Fibroblast of gingiva (primary cell): Measurements from ENCODE around the gene DTX3.
"Not testable (repeated sequence)": the region's sequence is repeated elsewhere in the genome, so short reads cannot be mapped to it uniquely, and the experiment has no call there.

Experiments used
- DNase-seq: peaks from one replicate; pipeline ENCODE4 v3.0.0-alpha.2; 2011; ENCODE audit warnings: low read depth

Gene DTX3

GRCh38 chr12:57583008-57583831 is 21.4 kb upstream of the DTX3 start:
- DNase-seq = peak; percentile 72

- no peak for DNase-seq
Observed at GRCh38 chr12:57584050-57584449, 20.6 kb upstream of the DTX3 start.

GRCh38 chr12:57584690-57585089 is 19.9 kb upstream of the DTX3 start:
- DNase-seq = no peak

DNA sequence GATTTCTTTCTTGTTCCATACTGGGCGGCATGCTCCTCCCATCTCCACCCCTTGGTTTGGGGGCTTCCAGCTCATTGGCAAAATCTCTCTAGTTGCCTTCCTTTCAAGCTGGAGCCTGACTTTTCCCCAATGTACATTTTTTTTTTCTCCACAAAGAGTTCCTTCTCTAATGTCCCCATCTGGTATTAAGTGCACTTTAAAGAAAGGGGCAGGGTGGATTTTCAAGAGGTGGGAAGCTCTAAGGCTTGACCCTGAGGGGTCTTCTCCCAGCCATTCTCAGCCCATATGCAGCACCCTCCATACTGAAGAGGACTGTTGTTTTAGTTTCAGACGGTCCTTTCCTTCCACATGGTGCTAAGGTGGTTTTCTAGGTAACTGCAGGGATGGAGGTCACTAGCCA is 19.5 kb upstream of the DTX3 start:
- DNase-seq = no peak

DNA sequence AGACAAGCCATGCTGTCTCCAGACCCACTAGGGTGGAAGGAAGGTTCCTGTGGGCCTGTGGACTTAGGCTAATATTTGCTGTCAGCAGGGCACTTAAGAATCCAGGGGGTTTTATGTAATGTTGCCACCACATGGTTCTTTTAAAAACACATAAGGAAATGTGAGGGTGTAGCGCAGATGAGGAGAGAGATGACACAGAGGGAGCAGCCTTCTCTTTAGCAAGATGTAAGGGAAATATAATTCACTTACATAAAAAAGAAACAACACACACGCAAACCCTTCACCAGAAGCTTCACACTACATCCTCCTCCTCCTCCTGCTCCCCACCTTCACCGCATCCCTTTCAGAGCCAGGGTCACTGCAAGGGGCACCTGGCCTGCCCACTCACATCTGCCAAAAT is 18.5 kb upstream of the DTX3 start:
- DNase-seq = no peak

DNA sequence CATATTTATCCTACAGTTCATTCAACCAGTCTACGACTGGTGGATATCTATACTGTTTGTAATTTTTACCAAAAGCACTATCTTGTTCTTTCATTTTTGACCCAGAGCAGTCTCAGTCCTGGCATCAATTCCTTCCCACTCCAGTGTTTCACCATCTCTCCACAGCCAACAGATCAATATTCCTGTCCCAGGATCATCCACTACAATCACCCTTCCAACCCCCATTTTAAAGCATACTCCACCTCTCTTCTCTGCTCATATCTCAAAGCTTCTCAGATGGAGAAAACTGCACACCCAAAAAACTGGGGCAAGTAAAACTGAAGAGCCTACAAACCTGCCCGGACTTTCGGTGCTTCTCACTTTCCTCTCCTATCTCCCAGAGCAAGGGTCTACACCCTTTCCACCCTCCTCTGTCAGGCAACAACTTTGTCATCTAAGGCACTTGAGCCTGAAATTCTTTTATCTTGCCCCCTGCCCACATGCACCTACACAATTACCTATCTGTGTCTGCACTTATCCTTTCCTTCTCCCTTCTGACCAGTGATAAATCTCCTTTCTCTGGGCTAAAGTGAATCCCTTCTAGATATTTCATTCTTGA is 17.7 kb upstream of the DTX3 start:
- DNase-seq = no peak

- DNase-seq = not testable (repeated sequence)
Observed at GRCh38 chr12:57588951-57589610, 15.5 kb upstream of the DTX3 start.

DNA sequence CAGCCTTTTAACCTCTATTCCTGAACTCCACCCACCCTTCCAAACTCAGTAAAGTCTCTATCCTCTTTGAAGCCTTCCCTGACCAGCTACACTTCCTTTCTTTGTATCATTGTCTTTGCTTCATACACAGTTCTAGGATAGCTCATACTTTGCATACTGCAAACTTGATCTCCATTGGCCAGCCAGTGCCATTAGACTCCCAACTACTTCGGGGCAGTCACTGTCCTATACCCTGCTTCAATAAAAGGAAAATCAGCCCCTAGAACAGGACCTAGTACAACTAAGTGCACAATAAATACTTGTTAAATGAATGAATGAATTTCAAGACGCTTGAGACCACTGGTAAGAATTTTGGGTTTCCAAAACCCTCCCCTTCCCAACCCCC is 14.2 kb upstream of the DTX3 start:
- DNase-seq = no peak

GRCh38 chr12:57590864-57591781 is 13.5 kb upstream of the DTX3 start, which contains the start of gene PIP4K2C:
Gene PIP4K2C, plus strand, starts transcription at chr12:57591192. Its CDS starts 98 bp downstream, at chr12:57591290.
- DNase-seq = peak; percentile 22

DNA sequence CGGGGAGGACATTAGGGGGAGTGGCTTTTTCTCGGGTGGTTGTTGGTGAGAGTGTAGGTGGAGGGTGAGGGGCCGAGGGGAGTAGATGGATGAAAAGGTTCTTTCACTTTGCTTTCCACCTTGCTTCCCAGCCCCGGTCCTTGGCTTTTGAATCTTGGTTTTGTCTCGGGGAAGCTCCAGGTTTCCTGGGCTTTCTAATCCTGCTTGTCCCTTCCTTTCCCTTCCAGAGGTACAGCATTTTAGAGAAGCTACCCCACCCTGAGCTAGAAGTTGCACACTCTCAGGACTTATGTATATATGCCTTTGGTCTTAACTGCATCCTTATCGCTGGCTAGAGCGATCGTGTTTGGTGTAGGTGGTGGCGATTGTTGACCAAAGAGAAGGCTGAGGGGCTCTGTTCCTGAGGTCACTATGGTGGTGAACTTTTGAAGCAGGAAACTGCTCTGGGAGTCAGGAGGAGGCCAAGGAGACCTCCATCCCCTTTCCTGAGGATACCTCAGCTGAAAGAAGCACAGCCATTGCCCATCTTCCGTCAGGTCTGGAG is 12.8 kb upstream of the DTX3 start:
- DNase-seq = no peak

DNA sequence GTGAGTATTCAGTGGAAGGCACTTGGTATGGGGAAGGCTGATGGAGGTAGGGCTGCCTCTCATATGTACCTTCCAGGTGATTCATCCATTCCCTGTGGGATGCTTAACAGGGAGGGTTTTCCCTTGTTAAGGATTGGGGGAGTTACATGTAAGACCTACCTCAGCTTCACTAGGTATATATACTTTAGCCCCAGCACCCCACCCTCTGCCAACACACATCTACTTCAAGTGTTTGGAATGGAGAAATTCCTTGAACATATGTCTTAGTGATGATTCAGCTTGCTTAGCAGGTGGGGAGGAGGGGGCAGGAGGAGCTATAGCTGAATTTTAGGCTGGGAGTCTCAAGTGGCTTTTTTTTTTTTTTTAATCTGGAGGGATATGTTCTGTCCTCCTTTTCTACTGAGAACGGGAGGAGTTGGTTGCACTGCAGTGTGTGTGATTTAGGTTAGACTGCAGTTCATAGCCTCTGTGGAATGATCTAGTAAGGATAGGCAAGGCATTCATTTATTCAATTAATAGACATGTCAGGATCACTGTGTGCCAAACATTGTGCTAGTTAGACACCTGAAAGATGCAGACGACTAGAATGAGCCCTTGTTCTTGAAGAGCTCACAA is 12.0 kb upstream of the DTX3 start:
- DNase-seq = no peak

DNA sequence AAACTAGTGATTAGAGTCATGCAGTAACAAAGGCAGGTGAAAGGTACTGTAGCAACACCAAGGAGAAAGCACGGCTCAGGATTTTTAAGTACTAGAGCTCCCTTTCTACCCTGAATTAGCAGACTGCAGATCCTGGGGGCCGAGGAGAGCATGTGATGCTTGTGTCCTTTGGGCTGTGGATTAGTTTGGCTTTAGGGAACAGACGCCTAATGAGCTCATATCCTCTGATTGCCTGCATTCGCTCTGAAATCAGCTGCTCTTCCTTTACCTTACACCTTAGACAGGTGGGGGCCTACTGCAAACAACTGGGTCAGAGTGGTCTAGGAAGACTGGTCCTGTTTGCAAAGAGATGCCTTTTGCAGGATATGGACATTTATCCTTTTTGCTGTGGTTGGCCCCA is 11.4 kb upstream of the DTX3 start:
- DNase-seq = no peak

DNA sequence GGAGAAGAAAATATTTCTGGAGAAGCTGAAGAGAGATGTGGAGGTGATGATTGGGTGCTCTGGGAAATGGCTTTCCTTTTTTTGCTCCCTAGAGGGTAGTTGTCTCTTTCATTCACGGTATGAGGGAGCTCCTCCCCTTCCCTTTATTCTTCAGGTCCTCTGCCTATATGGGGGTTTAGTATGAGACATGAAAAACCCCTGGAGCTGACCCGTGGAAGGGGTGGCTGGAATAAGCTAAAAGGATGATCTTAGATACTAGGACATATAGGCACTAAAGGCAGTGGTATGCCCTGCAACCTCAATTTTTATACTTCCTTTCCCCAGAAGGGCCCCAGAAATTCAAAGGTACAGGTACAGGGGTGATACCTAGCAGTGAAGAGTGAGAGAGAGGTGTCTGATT is 4.2 kb upstream of the DTX3 start:
- DNase-seq = no peak

DNA sequence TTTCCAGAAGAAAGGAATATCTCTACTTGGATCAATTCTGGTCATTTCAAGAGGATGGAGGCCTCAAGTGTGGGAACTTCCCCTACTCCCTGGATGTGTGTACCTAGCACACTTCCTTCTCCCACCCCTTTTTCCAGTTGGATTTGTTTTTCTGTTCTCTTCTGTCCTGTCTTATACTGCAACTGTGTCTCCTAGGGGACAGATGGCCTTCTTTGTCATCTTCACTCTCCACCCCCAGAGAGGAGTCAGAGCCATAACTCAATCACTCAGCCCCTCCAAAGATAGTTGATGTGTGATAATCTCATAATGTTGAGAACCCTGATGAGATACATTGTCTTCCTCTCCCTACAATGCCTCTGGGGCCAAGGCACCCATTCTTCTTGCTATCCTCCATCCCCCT is 2.1 kb upstream of the DTX3 start:
- no peak for DNase-seq

- DNase-seq = no peak
Observed at GRCh38 chr12:57603324-57603723, 1.3 kb upstream of the DTX3 start.

DNA sequence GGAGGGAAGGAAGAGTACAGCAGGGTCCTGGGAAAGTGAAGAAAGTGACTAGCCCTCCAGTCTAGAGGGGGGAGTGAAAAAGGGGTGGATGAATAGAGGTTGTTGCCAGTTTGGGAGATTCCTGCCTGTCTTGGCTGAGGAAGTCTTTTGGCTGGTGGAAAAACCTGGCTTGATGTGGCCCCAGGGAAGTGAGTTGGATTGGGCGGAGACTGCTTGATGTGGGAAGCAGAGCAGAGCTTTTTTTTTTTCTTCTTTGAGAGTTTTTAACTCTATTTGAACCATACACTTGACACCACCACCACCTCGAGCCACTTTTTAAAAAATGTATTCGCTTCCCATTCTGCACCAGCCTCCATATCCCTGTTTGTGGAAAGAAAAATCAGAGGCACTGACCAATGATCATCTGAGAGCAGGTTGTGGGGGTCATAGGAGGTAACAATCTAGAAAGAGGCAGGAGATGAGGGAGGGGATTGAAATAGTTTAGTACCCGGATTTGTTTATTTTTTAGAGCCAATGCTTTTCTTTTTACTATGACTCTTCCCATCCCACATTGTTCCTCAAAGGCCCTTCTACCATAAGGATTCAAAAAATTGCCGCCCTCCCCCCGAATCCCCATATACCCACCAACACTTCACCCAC is 690 bp upstream of the DTX3 start:
- DNase-seq = peak; percentile 45

DNA sequence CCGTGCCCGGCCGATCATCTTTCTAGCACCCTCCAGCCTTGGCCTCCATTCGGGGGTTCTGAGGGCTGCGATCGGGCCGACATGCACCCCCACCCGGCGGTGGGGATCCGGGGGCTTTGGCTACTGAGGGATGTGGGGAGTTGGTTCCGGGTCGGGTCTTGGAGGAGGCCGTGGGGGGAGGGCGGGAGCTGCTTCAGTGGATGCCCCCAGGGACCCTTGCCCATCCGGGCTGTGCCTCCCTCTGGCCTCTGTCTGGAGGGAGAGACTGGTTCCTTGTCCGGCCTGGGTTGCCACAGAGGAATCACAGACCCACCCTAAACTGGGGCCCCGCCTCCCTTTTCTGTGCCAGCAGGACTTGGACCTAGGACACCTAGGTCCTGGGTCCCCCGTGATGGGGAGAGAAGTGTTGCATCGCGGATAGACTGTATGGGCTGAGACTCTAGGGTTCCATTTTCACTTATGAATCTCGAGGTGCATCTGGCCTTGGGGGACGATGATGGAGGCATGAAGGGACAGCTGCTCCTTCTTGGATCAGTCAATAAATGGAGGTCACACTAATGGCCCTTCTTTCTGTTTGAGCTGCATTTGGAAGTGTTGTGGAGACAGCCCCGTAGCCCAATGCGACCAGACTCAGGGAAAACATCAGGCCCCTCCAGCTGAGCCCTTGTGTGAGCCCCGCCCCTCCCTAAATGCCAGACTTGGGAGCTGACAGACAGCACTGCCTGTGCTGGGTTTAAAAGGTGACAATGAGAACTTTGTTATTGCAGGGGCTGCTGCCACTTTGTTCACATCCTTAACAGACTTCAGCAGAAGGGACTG is 577 bp downstream of the DTX3 start:
- peak; percentile 21 for DNase-seq

- DNase-seq = no peak
Observed at GRCh38 chr12:57605811-57606311, 1.2 kb downstream of the DTX3 start.

GRCh38 chr12:57606399-57606798 is 1.8 kb downstream of the DTX3 start:
- no peak for DNase-seq

- no peak for DNase-seq
Observed at GRCh38 chr12:57606821-57607220, 2.2 kb downstream of the DTX3 start.
